Loucy (cell line): ENCODE data around the gene EIPR1.

Experiments used
- H2AFZ ChIP-seq: fragments of 200-600 bp; sonication (generic); 2 replicates; pipeline ENCODE4 v1.6.0; 2016; ENCODE audit warnings: antibody characterized with exemption, mild to moderate bottlenecking, low read length, moderate library complexity
- H3F3A ChIP-seq: fragments of 200-600 bp; 2 replicates; pipeline ENCODE4 v1.6.0; 2016; ENCODE audit warnings: antibody characterized with exemption, low read depth, mild to moderate bottlenecking
- H3K27me3 ChIP-seq: fragments of 200-600 bp; sonication (generic); 2 replicates; pipeline ENCODE4 v1.6.1; 2014; ENCODE audit warnings: low read length, mild to moderate bottlenecking; ENCODE audit not compliant: insufficient read depth, poor library complexity, severe bottlenecking
- H3K36me3 ChIP-seq: fragments of 200-600 bp; sonication (generic); 2 replicates; pipeline ENCODE4 v1.6.1; 2016; ENCODE audit warnings: low read length; ENCODE audit not compliant: insufficient read depth
- H3K4me1 ChIP-seq: fragments of 200-600 bp; sonication (generic); 2 replicates; pipeline ENCODE4 v1.5.1; 2014; ENCODE audit warnings: low read length, mild to moderate bottlenecking; ENCODE audit not compliant: insufficient read depth, poor library complexity, severe bottlenecking
- H3K4me2 ChIP-seq: fragments of 200-600 bp; sonication (generic); 2 replicates; pipeline ENCODE4 v1.6.0; 2014; ENCODE audit warnings: antibody characterized with exemption, low read length, low read depth, mild to moderate bottlenecking; ENCODE audit not compliant: poor library complexity, severe bottlenecking
- H3K4me3 ChIP-seq: fragments of 200-600 bp; sonication (generic); 2 replicates; pipeline ENCODE4 v1.5.1; 2014; ENCODE audit warnings: low read length, mild to moderate bottlenecking, mixed read lengths; ENCODE audit not compliant: poor library complexity, severe bottlenecking
- H3K79me2 ChIP-seq: fragments of 200-600 bp; sonication (generic); 2 replicates; pipeline ENCODE4 v1.6.1; 2014; ENCODE audit warnings: low read length; ENCODE audit not compliant: insufficient read depth
- H3K9ac ChIP-seq: fragments of 200-600 bp; sonication (generic); 2 replicates; pipeline ENCODE4 v1.6.0; 2014; ENCODE audit warnings: mild to moderate bottlenecking, low read depth, low read length, moderate library complexity; ENCODE audit not compliant: poor library complexity, severe bottlenecking
- H3K9me2 ChIP-seq: fragments of 200-600 bp; sonication (generic); replicated peaks from 2 replicates; pipeline ENCODE4 v1.6.1; 2016; ENCODE audit warnings: low read depth, low read length, mixed read lengths
- H3K9me3 ChIP-seq: fragments of 200-600 bp; sonication (generic); 2 replicates; pipeline ENCODE4 v1.6.1; 2014; ENCODE audit warnings: mild to moderate bottlenecking, antibody characterized with exemption, low read length, low read depth; ENCODE audit not compliant: insufficient read depth
- H4K20me1 ChIP-seq: fragments of 200-600 bp; sonication (generic); 2 replicates; pipeline ENCODE4 v1.6.0; 2014; ENCODE audit warnings: antibody characterized with exemption, low read length, mild to moderate bottlenecking; ENCODE audit not compliant: insufficient read depth, poor library complexity, severe bottlenecking
- EZH2phosphoT487 ChIP-seq: fragments of 200-600 bp; IDR thresholded peaks from 2 replicates; pipeline ENCODE4 v1.6.1; 2018; ENCODE audit warnings: antibody characterized with exemption, mild to moderate bottlenecking, moderate library complexity, borderline replicate concordance
- TF ChIP-seq, protein P1 (sequence below): fragments of 200-600 bp; sonication (generic); conservative IDR thresholded peaks from 2 replicates; pipeline ENCODE4 v1.5.1; 2014; ENCODE audit warnings: mild to moderate bottlenecking, antibody characterized with exemption, low read length

EIPR1 gene

DNA sequence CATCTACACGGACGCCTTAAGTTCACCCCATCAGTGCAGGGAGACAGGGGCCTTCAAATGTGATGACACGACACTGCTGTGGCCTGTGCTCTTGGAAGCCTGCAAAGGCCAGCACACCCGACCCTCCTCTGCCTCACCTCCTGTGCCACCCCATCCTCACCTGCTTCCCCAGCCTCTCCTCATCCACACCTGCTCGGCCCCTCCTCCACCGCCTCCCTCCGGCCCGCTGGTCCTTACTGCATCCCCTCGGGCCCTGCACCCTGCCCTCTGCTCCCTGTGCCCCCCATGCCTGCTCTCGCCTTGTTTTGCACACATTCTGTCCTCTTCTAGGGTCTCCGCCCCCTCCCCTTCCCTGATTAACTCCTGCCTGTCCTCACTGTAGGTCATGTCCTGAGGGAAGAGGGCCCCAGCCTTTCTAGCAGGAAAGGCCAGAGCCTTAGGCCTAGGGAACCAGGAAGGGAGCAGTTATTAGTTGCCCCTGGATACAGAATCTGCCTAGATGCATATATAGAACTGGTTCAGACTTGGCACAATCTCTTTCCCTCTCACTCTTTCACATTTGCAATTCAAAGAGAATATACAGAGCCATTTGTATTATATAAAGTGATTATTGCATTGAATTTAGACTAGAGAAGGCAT, 41.3 kb upstream of the EIPR1 start:
- no peak overlapping the region for H3K9ac ChIP-seq
- no peaks in the 10 kb centered on the region for H3K9me3 ChIP-seq
- peaks cover 48% of the 10 kb centered on the region; the same call in 1 of the 2 replicates for H3K36me3 ChIP-seq

DNA sequence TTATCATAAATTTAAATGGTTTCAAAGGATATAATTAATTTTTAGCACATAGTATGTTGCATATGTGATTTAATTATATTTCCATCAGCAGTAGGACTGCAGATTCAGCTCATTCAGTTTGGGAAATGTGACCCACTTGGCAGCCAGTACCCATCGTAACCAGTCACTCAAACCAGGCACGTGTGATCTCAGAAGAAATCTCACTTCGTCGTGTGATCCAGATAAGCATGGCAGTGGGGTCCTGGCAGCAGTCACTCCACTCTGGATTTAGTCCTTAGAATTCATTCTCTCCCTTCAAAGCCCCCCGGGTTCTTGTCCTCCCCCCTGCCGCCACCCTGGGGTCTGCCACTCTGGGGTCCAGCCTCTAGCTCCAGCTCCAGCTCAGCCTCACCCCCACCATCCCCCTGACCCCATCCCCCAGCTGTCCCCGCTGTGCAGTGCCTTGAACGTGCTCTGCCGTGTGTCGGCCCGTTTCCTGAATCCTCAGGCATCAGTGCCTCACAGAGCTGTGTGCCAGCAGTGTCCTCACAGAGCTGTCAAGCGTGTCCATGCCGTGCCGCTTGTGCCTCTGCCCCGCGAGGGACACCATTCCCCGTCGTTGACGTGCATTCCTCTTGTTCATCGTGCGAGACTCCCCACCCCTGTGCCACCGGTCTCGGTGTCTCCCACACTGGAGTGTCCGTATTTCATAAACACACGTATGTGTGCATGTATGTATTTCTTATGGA, 36.7 kb upstream of the EIPR1 start:
- Histone ChIP-seq H3K4me1 (no peaks in the 10 kb centered on the region), H3K79me2 (no peaks in the 10 kb centered on the region), H3K9me3 (no peaks in the 10 kb centered on the region), H3K4me3 (no peak overlapping the region), H3K27me3 (no peaks in the 10 kb centered on the region), H3K36me3 (peaks cover 25% of the 10 kb centered on the region; the same call in 1 of the 2 replicates), H3F3A (no peaks in the 10 kb centered on the region), H3K9me2 (no peaks in the 10 kb centered on the region), H2AFZ (no peak overlapping the region), H3K9ac (no peak overlapping the region), H4K20me1 (no peaks in the 10 kb centered on the region), H3K4me2 (no peak overlapping the region)
- TF ChIP-seq, protein P1, sequence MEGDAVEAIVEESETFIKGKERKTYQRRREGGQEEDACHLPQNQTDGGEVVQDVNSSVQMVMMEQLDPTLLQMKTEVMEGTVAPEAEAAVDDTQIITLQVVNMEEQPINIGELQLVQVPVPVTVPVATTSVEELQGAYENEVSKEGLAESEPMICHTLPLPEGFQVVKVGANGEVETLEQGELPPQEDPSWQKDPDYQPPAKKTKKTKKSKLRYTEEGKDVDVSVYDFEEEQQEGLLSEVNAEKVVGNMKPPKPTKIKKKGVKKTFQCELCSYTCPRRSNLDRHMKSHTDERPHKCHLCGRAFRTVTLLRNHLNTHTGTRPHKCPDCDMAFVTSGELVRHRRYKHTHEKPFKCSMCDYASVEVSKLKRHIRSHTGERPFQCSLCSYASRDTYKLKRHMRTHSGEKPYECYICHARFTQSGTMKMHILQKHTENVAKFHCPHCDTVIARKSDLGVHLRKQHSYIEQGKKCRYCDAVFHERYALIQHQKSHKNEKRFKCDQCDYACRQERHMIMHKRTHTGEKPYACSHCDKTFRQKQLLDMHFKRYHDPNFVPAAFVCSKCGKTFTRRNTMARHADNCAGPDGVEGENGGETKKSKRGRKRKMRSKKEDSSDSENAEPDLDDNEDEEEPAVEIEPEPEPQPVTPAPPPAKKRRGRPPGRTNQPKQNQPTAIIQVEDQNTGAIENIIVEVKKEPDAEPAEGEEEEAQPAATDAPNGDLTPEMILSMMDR = no peak
- TF ChIP-seq EZH2phosphoT487 = no peak

More for the DNA sequence above, 41.3 kb upstream of the EIPR1 start:
- Histone ChIP-seq H3K4me1 (no peaks in the 10 kb centered on the region), H3K9me2 (no peaks in the 10 kb centered on the region), H3F3A (no peaks in the 10 kb centered on the region), H3K4me3 (no peak overlapping the region), H2AFZ (no peak overlapping the region), H3K79me2 (no peaks in the 10 kb centered on the region), H4K20me1 (no peaks in the 10 kb centered on the region), H3K27me3 (no peaks in the 10 kb centered on the region), H3K4me2 (no peak overlapping the region)
- TF ChIP-seq, protein P1 = no peak
- no peak for TF ChIP-seq EZH2phosphoT487

DNA sequence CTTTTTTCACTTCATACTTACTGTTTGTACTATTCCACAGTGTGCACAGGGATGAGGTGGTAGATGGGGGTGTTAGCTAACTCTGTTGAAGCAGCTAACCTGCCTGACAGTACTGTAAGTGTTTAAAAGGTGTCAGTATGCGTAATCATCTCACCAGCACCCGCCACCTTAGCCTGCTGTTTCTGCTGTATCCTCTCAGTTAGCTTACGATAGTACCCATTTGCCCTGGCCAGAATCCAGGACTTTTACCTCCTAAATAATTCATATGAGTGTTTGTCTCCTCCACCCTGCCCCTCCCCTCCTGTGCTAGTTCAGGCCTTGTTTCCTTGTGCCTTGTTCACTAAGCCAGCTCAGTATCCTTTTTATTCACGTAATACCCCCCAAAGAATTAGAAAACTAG, 36.1 kb upstream of the EIPR1 start:
- Histone ChIP-seq H3K27me3 (no peaks in the 10 kb centered on the region), H3K9me3 (no peaks in the 10 kb centered on the region), H3K9me2 (no peaks in the 10 kb centered on the region), H4K20me1 (no peaks in the 10 kb centered on the region), H3K36me3 (peaks cover 24% of the 10 kb centered on the region; the same call in 1 of the 2 replicates), H3K4me2 (no peak overlapping the region), H3K4me1 (no peaks in the 10 kb centered on the region), H3K79me2 (no peaks in the 10 kb centered on the region), H2AFZ (no peak overlapping the region), H3K9ac (no peak overlapping the region), H3F3A (no peaks in the 10 kb centered on the region), H3K4me3 (no peak overlapping the region)
- no peak for TF ChIP-seq EZH2phosphoT487
- TF ChIP-seq, protein P1 = no peak
